ENCODE results near the gene POLD1.

POLD1 gene

DNA sequence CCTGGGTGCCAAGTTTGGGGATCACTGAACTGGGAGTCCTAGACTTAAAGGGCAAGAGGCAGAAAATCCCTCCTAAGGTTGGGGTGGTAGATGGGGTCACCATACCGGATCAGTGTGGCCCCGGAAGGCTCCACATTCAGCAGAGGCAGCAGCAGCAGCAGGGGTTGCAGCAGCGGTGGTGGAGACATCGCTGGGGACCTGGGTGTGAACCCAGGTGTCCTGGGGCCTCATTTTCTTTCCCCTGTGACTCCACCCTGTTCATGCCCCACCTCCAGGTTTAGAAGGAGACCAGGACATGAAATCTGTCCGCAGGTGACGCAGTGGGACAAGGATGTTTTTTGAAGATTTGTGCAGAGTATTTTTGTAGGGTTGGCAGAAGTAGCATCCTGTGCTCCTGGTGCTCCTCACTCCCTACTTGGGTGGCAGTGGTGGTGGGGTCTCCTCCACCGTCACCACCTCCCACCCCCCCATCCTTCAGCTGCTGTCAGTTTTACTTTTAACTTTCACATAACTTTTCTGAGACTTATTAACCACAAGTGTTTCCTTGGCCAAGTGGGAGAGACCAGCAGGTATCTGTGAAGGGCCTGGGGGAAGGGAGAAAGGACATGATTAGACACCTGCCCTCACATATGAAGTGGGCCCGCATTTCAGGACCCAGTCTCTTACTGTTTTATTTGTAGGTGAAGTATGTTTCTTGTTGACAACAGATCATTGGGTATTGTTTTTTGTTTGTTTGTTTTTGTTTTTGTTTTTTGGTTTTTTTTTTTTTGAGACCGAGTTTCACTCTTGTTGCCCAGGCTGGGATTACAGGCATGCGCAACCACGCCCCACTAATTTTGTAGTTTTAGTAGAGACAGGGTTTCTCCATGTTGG lies 18.5 kb upstream of the POLD1 start, which contains the start of gene NAPSA:
Gene NAPSA, minus strand, starts transcription at position 206 of the 873 bp plus-strand sequence. Its CDS starts 18 bp downstream, at position 188.
- DNase-seq (ENCODE audit: extremely low read depth in 1 of 2, low read depth in 1 of 2) = no peak

DNA sequence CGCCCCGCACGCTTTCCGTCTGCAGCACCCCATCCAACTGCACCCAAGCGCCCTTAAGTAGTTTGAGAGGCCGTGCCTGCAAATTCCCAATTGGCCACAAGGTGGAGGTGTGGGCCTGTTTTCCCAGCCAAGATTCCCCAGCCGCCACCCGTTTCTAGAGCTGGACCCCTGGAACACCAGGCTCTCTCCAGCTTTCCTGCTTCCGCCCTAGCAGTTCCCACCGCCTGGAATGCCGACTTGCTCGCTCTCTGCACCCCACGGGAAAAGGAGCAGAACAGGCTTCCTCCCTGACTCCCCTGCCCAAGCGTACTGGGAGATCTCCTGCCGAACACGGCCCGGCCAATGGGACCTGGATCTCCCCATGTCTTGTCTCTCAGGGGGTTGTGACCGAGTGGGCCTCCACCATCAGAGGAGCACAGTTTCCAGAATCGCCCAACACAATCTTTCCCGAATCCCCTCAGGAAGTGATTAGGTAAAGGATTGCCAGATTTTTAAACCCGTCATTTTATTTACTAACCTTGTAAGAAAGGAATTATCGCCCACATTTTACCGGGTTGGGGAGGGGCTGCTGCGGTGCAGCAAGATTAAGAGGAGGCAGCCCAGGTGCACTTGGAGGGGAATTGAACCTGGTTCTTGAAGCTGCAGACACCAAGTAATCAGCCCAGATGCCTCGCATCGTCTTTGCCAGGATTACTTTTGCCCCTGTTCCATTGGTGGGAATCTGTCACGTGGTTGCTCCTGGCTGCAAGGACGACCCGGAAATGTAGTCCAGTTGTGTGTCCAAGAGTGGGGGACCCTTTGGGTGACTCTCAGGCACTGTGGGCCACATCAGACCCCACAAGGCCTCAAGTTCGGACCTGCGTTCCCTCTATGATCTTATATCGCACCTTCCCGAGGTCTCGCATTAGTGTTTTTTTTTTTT lies 15.2 kb upstream of the POLD1 start:
- DNase-seq (ENCODE audit: extremely low read depth in 1 of 2, low read depth in 1 of 2) = peak in 1 of 2 donors; percentile 64

DNA sequence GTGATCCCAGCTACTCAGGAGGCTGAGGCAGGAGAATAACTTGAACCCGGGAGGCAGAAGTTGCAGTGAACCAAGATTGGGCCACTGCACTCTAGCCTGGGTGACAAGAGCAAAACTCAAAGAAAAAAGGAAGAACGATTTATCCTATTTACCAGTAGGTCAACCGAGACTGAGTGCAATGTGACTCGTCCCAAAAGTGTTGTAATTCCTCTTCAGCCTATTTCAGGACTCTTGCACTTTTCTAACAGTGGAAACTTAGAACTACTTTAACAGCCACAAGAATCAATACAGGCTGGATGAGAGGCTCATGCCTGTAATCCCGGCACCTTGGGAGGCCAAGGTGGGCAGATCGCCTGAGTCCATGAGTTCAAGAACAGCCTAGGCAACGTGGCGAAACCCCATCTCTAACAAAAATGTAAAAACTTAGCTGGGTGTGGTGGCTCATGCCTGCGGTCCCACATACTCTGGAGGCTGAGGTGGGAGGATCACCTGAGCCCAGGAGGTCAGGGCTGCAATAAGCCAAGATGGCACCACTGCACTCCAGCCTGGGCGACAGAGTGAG lies 12.2 kb upstream of the POLD1 start:
- DNase-seq (ENCODE audit: extremely low read depth in 1 of 2, low read depth in 1 of 2) = no peak

DNA sequence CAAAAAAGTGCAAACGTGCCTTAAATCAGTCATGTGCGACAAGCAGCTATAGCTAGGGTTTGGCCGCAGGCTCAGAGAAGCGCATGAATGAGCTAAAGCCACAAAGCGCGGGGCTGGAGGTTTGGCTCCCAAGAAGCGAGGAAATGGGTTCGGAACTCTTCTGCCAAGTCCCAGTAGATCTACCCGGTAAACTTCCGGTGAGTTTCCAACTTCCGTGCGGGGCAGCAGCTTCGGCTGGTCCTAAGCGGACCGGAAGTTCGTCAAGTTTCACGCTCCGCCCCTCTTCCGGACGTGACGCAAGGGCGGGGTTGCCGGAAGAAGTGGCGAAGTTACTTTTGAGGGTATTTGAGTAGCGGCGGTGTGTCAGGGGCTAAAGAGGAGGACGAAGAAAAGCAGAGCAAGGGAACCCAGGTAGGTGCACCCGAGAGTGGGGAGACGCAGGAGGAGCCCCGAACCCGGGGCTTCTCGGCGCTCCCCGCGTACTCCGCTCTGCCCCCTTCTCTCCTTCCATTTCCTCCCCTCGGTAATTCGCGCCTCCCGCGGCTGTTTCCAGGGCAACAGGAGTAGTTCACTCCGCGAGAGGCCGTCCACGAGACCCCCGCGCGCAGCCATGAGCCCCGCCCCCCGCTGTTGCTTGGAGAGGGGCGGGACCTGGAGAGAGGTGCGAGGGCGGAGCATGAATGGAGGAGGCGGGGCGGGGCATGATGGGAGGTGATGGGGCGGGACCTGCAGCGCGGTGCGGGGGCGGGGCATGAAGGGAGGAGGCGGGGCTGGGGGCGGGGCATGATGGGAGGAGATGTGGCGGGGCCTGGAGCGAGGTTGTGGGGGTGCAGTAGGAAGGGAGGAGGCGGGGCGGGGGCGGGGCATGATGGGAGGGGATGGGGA lies 7.7 kb upstream of the POLD1 start, which contains the start of gene NR1H2:
Gene NR1H2, plus strand, starts transcription at position 292 of the 885 bp plus-strand sequence. CDS start 1,149 bp downstream, outside the sequence.
- DNase-seq (ENCODE audit: extremely low read depth in 1 of 2, low read depth in 1 of 2) = peak; percentile 87 to 88

DNA sequence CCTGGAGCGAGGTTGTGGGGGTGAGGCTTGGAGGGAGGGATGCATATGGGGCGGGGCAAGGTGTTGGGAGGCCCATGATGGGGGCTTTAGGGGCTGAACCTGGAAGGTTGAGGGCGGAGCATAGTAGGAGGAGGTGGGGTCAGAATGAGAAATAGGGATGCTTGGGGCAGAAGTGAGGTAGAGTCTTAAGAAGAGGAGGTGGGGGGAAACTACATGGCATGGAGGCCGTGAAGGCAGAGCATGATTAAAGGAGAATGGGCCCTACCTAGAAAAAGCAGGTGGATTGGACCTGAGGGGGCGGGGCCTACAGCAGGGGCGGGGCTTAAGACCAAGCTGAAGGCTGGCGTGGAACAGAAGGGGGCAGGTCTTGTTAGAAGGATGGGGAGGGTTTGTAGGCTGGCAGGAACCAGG lies 7.1 kb upstream of the POLD1 start:
- DNase-seq (ENCODE audit: extremely low read depth in 1 of 2, low read depth in 1 of 2) = peak in 1 of 2 donors; percentile 40

DNA sequence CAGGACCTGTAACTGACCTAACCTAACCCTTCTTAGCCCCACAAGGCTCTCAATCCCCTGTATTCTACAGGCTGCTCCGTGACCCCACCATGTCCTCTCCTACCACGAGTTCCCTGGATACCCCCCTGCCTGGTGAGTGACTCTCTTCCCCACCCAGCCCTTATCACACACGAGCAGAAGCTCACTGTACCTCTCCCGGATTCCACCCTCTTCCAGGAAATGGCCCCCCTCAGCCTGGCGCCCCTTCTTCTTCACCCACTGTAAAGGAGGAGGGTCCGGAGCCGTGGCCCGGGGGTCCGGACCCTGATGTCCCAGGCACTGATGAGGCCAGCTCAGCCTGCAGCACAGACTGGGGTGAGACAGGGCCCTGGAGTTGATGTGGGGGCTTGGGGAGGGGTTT lies 6.6 kb upstream of the POLD1 start:
- DNase-seq (ENCODE audit: extremely low read depth in 1 of 2, low read depth in 1 of 2) = no peak

DNA sequence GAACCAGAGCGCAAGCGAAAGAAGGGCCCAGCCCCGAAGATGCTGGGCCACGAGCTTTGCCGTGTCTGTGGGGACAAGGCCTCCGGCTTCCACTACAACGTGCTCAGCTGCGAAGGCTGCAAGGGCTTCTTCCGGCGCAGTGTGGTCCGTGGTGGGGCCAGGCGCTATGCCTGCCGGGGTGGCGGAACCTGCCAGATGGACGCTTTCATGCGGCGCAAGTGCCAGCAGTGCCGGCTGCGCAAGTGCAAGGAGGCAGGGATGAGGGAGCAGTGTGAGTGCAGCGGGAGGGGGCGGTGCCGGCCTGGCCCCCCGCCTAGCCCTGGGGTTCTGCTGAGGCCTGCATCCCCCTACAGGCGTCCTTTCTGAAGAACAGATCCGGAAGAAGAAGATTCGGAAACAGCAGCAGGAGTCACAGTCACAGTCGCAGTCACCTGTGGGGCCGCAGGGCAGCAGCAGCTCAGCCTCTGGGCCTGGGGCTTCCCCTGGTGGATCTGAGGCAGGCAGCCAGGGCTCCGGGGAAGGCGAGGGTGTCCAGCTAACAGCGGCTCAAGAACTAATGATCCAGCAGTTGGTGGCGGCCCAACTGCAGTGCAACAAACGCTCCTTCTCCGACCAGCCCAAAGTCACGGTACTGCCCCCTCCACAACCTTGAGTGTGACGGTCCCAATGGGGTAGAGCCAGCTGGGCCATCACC lies 5.8 kb upstream of the POLD1 start:
- no peak for DNase-seq (ENCODE audit: extremely low read depth in 1 of 2, low read depth in 1 of 2)

DNA sequence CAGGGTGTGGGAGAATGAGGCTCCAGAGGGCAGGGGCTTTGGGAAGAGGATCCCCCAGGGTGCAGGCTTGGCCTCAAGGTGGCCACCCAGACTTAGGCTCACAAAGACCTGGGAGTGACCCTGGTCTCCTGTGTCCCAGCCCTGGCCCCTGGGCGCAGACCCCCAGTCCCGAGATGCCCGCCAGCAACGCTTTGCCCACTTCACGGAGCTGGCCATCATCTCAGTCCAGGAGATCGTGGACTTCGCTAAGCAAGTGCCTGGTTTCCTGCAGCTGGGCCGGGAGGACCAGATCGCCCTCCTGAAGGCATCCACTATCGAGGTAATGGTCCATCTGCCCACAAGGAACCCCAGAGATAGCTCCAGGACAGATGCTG lies 5.3 kb upstream of the POLD1 start:
- DNase-seq (ENCODE audit: extremely low read depth in 1 of 2, low read depth in 1 of 2) = no peak

DNA sequence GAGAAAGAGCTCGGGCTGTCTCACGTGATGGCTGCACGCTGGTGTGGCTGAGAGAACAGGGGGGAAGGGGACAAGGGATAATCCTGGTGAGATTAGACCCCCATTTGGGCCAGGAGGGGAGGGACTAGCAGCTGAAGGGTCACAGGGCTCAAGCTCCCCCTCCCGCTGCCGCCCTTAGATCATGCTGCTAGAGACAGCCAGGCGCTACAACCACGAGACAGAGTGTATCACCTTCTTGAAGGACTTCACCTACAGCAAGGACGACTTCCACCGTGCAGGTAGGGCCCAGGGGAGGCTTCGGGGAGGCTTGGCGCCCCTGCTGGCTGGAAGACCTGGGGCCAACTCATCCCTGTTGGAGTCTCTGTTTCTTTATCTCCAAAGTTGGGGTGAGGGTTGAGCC lies 4.5 kb upstream of the POLD1 start:
- DNase-seq (ENCODE audit: extremely low read depth in 1 of 2, low read depth in 1 of 2) = no peak

DNA sequence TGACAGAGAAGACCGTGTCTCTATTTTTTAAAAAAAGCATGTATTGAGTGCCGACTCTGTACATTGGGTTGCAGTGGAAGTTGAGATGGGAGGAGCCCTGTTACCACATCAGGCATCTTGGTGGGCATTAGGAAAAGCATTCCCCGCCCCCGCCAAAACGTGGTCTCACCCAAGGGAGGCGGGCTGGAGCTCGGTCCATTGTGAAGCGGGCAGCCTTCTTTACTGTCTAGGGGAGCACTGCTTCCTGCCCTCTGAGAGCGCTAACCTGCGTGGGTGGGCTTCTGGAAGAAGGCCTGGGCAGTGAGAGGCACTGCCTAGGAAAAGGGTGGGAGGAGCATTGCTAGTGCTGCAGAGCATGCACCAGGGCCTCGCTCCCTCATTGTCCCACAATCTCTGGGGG lies 4.0 kb upstream of the POLD1 start:
- no peak for DNase-seq (ENCODE audit: extremely low read depth in 1 of 2, low read depth in 1 of 2)

DNA sequence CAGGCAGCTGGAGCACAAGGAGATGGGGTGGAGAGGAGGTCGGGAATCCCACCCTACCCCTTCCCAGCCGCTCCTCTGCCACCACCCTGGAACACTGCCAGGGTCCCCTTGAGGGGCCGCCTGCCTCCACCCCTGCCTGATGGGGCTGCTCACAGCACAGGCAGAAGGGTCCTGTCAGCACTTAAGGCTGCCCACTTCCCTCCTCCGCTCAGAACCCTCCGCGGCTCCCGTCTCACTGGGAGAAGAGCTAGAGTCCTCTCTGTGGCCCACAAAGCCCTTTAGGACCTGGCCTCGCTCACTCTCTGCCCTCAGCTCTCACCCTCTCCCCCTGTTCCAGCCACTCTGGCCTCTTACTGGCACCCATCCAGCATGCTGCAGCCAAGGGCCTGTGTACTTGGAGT lies 3.4 kb upstream of the POLD1 start:
- DNase-seq (ENCODE audit: extremely low read depth in 1 of 2, low read depth in 1 of 2) = no peak

DNA sequence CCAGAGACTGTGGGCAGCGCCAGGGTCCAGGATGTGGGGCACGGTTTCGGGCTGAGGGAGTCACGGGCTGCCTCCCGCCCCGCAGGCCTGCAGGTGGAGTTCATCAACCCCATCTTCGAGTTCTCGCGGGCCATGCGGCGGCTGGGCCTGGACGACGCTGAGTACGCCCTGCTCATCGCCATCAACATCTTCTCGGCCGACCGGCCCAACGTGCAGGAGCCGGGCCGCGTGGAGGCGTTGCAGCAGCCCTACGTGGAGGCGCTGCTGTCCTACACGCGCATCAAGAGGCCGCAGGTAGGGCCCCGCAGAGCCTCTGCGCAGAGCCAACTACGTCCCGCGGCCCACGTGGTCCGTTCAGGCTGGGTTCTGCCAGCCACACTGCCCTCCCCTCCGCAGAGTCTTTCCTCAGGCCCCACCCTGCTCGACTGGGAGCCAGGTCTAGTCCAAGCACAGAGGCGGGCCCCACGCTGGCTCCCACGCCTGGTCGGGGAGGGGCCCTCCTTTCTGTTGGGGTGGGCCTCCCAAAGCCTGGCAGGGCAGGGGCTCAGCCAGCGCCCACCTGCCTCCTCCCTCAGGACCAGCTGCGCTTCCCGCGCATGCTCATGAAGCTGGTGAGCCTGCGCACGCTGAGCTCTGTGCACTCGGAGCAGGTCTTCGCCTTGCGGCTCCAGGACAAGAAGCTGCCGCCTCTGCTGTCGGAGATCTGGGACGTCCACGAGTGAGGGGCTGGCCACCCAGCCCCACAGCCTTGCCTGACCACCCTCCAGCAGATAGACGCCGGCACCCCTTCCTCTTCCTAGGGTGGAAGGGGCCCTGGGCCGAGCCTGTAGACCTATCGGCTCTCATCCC lies 2.0 kb upstream of the POLD1 start:
- DNase-seq (ENCODE audit: extremely low read depth in 1 of 2, low read depth in 1 of 2) = no peak

DNA sequence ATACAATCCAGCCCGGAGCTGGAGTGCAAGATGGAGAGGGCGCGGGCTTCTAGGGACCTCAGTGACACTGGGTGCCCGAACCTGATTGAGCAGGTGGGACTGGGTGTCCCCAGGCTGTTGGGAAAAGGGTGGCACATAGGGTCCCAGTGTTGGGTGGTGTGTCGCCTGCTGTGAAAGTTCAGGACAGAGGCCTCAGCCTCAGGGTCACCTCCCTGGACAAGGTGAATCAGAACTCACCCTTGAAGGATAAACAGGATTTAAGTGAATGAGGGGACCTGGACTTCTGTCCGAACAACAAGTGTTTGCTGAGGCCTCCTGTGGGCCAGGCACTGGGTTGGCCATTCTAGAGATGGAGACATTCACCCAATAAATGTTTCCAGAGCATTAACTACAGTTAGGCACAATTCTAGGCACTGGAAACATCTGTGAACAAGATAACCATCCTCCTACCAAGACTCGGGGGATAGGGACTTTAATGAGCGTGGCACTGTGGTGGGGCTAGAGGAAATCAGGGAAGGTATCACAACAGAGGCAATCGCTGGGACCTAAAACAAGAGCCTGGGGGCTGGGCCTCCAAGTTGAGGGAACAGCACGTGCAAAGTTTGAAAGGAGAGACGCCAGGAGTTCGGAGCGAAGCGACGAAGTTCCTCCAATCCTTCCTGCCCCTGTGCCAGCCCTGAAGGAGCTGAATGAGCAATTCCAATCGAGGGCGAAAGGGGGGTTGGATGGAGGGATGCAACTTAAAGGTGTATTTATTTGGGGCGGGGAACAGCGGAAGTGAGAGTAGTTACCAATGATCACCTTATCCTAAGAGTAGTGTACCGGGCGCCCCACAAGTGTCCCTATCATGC lies 921 bp upstream of the POLD1 start:
- DNase-seq (ENCODE audit: extremely low read depth in 1 of 2, low read depth in 1 of 2) = no peak

DNA sequence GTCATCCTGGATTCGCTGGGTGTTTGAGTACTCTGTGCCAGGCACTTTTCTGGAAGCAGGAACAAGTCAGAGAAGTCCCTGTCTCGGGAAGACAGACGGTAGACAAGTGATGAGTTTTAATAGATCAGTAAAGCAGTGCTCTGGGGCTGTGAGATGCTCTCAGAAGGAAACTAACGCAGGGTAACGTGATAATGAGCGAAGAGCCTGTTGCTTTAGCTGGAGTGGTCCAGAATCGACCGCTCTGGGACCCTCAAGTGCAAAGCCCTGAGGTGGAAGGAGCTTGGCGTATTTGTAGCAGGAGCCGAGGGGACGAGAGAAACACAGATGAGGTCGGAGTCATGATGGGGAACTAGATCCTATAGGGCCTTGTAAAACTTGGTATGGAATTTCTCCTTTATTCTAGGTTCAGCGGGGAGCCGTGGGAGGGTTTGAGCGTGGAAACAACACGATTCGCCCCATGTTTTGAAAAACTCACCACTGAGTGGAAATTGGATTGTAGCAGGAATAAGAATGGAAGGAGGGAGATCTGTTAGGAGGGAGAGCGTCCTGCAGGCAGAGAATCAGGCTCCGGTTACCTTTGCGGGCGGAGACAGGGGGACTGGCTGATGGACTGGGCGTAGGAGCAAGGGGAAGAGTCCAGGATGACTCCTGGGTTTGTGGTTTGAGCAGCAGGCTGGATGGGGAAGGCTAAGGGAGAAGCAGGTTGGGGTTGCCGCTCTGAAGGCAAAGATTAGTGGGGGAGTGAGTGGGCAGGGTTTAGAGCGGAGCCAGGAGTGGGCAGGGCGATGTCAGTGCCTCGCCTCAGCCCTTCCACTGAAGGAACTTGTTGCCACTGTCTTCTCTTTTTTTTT lies 763 bp downstream of the POLD1 start:
- no peak for DNase-seq (ENCODE audit: extremely low read depth in 1 of 2, low read depth in 1 of 2)

DNA sequence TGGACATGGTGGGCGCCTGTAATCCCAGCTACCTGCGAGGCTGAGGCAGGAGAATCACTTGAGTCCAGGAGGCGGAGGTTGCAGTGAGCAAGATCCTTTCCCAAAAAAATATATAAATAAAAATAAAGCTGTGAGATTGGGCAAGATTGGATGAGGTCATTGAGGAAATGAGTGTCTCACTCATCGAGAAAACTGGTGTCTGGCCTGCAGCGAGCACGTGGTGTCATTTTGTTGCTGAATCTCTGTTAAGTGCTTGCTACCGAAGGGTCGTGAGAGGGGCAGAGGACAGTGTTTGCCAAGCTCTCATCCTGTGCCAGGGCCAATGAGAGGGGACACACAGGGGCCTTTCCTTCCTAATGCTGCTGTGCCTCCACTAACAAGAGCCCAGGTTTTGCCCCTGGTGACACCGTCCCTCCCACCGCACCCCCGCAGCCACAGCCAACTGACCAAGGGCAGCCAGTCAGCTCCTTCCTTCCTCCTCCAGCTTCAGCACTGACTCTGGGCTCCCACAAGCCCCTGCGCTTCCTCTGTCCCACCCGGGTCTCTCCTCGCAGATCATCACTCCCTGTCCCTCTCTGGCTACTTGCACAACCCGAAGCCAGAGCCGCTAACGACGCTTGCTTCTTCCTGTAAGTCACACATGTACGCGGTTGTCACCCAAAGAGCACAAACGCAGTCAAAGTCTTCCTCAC lies 3.2 kb downstream of the POLD1 start:
- DNase-seq (ENCODE audit: extremely low read depth in 1 of 2, low read depth in 1 of 2) = no peak

DNA sequence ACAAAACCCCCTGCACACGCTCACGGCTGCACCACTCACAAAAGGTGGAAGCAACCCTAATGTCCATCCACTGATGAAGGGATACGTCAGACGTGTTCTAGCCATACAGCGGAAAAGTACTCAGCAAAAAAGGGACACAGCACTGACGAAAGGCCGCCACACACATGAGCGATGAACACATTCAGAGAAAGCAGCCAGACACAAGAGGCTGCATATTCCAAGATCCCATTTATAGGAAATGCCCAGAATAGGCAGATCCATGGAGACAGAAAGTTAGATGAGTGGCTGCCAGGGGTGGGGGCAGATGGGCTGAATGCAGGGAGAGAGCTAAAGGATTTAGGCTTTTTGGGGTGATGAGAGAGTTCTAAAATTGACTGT lies 3.7 kb downstream of the POLD1 start:
- DNase-seq (ENCODE audit: extremely low read depth in 1 of 2, low read depth in 1 of 2) = no peak
